GM04504 (cell line): Measurements from ENCODE around the gene GOLPH3L.
"Not testable (repeated sequence)": the region's sequence is repeated elsewhere in the genome, so short reads cannot be mapped to it uniquely, and the experiment has no call there.

ENCODE experiments used
- DNase-seq: peaks from one replicate; pipeline ENCODE4 v3.0.0-alpha.2; 2012; ENCODE audit warnings: low read depth

Gene GOLPH3L

DNA sequence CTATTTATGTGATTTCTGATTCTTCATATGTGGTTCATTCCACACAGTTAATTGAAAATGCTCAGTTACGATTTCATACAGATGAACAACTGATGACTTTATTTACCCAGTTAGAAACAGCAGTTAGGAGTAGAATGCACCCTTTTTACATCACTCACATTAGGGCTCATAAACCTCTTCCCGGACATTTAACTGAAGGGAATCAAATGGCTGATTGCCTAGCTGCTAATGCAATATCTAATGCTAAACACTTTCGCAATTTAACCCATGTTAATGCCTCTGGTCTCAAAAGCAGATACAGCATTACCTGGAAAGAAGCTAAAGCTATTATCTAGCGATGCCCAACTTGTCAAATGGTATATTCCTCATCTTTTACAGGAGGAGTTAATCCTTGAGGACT, 39.9 kb downstream of the GOLPH3L start:
- DNase-seq, result not testable (repeated sequence)

DNA sequence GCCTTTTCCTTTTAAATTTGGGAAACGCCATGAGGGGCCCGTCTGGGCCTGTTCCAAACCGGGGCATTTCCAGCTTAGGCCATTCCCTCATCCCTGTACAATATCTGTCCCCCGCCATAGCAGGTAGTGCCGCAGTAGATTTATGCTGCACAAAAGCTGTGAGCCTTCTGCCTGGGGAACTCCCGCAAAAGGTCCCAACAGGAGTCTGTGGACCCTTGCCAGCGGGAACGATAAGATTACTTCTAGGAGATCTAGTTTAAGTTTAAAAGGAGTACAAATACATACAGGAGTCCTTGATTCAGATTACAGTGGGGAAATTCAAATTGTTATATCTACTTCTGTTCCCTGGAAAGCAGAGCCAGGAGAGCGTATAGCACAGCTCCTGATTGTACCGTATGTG, 42.3 kb downstream of the GOLPH3L start:
- not testable (repeated sequence) for DNase-seq

- no peak for DNase-seq
Observed at GRCh38 chr1:150650193-150650592, 46.8 kb downstream of the GOLPH3L start.

GRCh38 chr1:150649441-150650075, 47.4 kb downstream of the GOLPH3L start:
- DNase-seq, result no peak

DNA sequence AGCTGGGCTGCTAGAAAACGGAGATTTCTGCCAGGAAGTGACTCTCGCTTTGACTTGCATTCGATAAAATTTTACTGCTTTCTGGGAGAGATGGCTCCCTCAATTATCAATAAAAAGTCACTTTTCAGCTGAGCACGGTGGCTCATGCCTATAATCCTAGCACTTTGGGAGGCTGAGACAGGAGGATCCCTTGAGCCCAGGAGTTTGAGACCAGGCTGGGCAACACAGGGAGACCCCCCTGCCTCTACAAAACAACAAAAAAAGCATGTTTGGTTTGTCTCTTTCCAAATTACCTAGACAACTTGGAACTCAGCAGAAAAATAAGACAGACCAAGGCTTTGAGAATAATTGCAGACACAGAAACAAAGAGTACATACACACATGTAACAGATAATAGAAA, 54.7 kb downstream of the GOLPH3L start:
- DNase-seq, result no peak

DNA sequence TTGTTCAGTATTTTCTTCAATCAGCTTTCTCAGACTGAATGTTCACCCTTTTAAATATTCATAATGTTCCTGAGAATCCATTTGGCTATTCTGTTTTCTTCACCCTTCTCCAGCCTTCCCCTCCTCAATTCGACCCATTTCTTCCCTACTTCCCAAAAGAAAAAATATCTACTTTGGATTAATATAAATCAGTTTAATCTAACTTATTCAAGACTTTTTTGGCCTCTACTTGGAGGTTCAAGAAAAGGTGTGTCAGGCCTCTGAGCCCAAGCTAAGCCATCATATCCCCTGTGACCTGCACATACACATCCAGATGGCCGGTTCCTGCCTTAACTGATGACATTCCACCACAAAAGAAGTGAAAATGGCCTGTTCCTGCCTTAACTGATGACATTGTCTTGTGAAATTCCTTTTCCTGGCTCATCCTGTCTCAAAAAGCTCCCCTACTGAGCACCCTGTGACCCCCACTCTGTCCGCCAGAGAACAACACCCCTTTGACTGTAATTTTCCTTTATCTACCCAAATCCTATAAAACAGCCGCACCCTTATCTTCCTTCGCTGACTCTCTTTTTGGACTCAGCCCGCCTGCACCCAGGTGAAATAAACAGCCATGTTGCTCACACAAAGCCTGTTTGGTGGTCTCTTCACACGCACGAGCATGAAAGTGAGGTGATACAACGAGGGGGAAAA, 55.7 kb downstream of the GOLPH3L start:
- not testable (repeated sequence) for DNase-seq

DNA sequence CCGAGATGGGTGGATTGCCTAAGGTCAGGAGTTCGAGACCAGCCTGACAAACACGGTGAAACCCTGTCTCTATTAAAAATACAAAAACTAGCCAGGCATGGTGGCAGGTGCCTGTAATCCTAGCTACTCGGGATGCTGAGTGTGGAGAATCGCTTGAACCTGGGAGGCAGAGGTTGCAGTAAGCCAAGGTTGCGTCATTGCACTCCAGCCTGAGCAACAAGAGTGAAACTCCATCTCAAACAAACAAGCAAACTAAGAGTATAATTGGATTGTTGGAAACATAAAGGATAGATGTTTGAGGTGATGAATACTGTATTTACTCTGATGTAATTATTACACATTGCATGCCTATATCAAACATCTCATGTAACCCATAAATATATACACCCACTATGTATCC, 58.5 kb downstream of the GOLPH3L start:
- DNase-seq, result not testable (repeated sequence)

GRCh38 chr1:150634839-150635622, 61.9 kb downstream of the GOLPH3L start:
- not testable (repeated sequence) for DNase-seq

- DNase-seq, result peak; percentile 99
Observed at GRCh38 chr1:150629115-150629928, 67.6 kb downstream of the GOLPH3L start, which contains the start of gene ENSA. Gene ENSA, minus strand, starts transcription at chr1:150629612. Its CDS starts 142 bp downstream, at chr1:150629470.

GRCh38 chr1:150628766-150629114, 68.2 kb downstream of the GOLPH3L start:
- no peak for DNase-seq

DNA sequence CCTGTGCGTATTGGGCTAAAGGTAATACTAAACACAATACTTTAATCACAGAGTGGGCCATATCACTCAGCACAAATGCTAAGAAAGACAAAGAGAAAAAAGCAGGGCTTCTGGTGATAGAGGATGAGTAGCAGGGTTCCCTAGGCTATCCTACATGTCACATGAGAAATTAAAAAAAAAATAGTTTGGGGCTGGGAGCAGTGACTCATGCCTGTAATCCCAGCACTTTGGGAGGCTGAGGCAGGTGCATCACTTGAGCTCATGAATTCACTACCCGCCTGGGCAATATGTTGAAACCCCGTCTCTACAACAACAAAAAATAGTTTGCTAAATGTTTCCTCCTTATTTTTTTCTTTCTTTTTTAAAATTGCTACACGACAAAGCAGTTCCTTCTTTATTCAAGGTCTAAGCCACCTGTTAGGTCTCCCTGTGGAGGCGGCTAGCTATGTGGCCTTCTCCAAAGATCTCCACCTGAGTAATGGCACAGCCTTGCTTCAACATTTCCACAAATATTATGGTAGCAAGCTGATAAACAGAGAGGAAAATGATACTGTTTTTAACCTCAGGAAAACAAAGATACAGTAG, 69.0 kb downstream of the GOLPH3L start:
- no peak for DNase-seq

DNA sequence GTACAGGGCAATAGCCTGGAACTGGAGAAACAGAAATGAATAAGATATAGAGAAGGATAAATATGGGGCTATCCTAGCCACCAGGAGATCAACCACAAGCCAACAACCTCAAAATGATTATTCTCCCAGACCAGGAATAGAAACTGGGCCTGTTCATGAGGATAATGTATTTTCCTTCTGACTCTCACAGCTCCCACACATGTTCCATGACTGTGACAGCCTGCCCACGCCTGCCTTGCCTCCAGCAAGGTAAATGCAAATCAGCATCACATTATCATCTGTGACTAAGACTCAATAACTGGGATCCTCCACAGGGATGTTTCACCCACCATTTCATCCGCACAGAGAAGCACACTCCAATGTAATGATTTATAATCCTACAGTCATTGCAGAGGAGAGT, 70.8 kb downstream of the GOLPH3L start:
- no peak for DNase-seq

- not testable (repeated sequence) for DNase-seq
Observed at GRCh38 chr1:150624546-150624945, 72.4 kb downstream of the GOLPH3L start.

GRCh38 chr1:150624134-150624533, 72.8 kb downstream of the GOLPH3L start:
- DNase-seq, result not testable (repeated sequence)

DNA sequence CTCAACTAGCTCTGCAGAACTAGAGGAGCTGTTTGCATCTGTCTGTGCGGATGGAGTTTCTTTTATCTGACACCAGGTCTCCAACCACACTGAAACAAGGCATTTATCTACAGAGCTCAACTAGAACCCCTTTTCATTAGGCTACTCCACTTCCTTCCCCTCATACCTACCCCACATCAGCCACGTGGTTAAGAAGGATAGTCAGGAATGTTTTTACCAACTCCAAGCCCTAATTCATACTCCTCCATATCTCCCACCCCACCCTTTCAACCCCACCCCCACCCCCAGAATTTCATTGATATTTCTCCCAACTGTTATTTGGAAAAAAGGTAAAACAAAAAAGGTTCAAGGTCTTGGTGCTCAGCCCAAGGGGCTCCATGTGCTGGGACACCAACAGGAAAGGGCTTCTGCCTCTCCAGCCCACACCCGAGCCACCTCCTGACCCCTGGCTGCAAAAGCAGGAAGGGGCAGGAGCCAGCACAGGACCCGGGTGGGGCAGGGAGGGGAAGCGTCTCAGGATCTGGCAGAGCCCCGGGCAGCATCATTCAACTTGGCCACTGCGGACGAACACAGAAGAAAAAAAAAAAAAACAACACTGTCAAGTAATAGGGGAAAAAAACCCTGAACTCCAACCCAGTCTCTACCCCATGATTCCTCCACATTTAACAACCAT, 74.5 kb downstream of the GOLPH3L start:
- DNase-seq, result no peak

- no peak for DNase-seq
Observed at GRCh38 chr1:150621497-150622302, 75.3 kb downstream of the GOLPH3L start.

DNA sequence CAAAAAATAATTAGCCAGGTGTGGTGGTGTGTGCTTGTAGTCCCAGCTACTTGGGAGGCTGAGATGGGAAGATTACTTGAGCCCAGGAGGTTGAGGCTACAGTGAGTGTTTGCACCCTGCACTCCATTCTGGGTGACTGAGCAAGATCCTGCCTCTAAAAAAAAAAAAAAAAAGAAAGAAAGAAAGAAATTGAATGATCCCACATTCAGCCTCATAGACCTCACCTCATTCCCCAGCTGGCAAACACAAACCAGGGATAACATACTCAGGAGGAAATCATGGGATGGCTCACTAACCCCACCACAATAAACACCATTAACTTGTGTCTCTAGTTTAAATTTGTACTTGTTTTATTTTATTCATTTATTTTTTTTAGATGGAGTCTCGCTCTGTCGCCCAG, 76.0 kb downstream of the GOLPH3L start:
- DNase-seq, result no peak

DNA sequence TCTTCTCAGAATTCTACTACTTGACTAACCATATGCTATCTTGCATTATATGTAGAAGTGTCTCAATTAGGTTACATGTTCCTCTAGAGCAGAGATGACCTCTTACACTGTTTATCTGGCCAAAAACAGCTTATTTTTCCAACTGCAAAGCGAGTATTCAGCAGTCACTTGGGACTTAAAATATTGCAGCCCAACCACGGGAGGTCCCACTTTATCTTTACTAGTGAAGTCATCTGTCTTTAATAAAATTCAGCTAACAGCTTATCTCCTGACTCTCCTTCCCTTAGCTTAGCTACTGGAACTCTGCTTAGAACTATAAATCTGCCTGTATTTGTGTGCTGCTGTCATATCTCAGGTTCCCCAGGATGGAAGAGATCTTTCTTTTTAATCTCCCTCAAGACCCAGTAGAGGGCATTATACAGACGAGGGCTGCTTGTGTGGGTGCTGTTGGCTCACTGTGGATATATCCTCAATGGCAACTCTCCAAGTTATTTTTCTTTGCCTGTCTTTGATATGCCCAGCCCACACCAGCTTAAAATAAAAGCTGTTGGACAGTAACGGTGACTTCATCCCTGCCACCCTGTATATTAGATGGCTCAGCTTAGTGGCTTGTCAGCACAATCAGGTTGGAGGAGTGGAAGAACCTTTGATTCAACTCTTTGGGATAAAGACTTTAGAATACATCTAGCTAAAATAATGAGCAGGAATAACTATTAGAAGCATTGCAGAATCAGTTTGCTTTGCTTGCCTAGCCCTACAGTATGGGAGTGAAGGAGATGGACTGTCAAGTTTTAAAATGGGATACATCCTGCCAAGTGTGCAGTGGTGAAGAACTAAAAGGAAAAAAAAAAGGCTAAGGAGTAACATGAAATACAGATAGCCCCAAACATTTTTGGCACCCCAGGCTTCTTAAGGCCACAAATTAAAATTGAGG, 77.1 kb downstream of the GOLPH3L start:
- no peak for DNase-seq
